Peyer's patch (tissue), 4 donors: ENCODE data around the gene SYNGR2.

Experiments
- CTCF ChIP-seq, 6 experiments: fragments of 450-650 bp in 4 of 6; fragments of 200-600 bp in 2 of 6; sonication (generic) in 1 of 6; IDR thresholded peaks; one replicate each; pipeline ENCODE4 v1.5.1; 2017 to 2019; ENCODE audit warnings: antibody characterized with exemption in 6 of 6, mild to moderate bottlenecking in 3 of 6, moderate library complexity in 1 of 6
- POLR2A ChIP-seq, 2 donors: fragments of 450-650 bp; IDR thresholded peaks; one replicate each; pipeline ENCODE4 v1.5.1; 2017; ENCODE audit warnings: antibody characterized with exemption in 2 of 2, mild to moderate bottlenecking in 2 of 2, moderate library complexity in 2 of 2

GRCh38 chr17:78172249-78173051, 4.1 kb downstream of the SYNGR2 start:
- TF ChIP-seq CTCF (IDR thresholded peaks at IDR 0.05) = no peak
- peak in 1 of 2 donors; percentile 11 for TF ChIP-seq POLR2A (IDR thresholded peaks at IDR 0.05)
